Vagina (tissue), 2 donors: Measurements from ENCODE around the gene UBASH3B. TPM values are rescaled to one million over a fixed set of nuclear protein-coding genes. Genes with fewer than 3 reads are reported as not detected.

Experiments used
- DNase-seq, 2 donors: peaks; one replicate each; pipeline ENCODE4 v3.0.0-alpha.2; 2017; ENCODE audit errors: extremely low spot score in 2 of 2
- H3K27ac ChIP-seq: fragments of 200-600 bp; sonication (generic); one replicate; pipeline ENCODE4 v1.5.1; 2019
- H3K27me3 ChIP-seq: fragments of 200-600 bp; sonication (generic); one replicate; pipeline ENCODE4 v1.5.1; 2019
- H3K36me3 ChIP-seq, 2 donors: fragments of 200-600 bp; sonication (generic); one replicate each; pipeline ENCODE4 v1.5.1; 2017 to 2019
- H3K4me1 ChIP-seq: fragments of 200-600 bp; sonication (generic); one replicate; pipeline ENCODE4 v1.5.1; 2019
- H3K4me3 ChIP-seq, 2 donors: fragments of 200-600 bp; sonication (generic); 1 replicate in 1 of 2; 2 replicates in 1 of 2; pipeline ENCODE4 v1.5.1; 2016 to 2019
- H3K9me3 ChIP-seq: fragments of 200-600 bp; sonication (generic); one replicate; pipeline ENCODE4 v1.5.1; 2019
- POLR2A ChIP-seq, 2 donors: fragments of 450-650 bp; IDR thresholded peaks; one replicate each; pipeline ENCODE4 v1.6.1; 2017; ENCODE audit warnings: antibody characterized with exemption in 2 of 2, mild to moderate bottlenecking in 2 of 2, moderate library complexity in 2 of 2
- POLR2AphosphoS5 ChIP-seq, 2 donors: sonication (generic); formaldehyde crosslinking; IDR thresholded peaks; one replicate each; pipeline ENCODE4 v1.9.0; 2017; ENCODE audit warnings: antibody characterized with exemption in 2 of 2, mild to moderate bottlenecking in 2 of 2, low read depth in 1 of 2; ENCODE audit not compliant: insufficient read depth in 1 of 2
- intact Hi-C: fragments of 100-400 bp; cut with DNase I; formaldehyde crosslinking; loops from one replicate; pipeline ENCODE4 v1.15.1; 2023
- total RNA-seq: library from RNA; depleted of rRNA; stranded (reverse); fragments of >200 nt; gene quantifications from one replicate; pipeline ENCODE4 v1.2.3, GENCODE V29; 2016
- TF ChIP-seq, protein P1 (sequence below), 3 experiments: fragments of 450-650 bp in 2 of 3; fragments of 200-600 bp in 1 of 3; sonication (generic) in 1 of 3; IDR thresholded peaks; one replicate each; pipeline ENCODE4 v1.5.1; 2017 to 2019; ENCODE audit warnings: antibody characterized with exemption in 3 of 3, mild to moderate bottlenecking in 2 of 3, moderate library complexity in 2 of 3

Gene UBASH3B
- total RNA-seq, 1 donor from 2014 or later: 2.2 TPM

DNA sequence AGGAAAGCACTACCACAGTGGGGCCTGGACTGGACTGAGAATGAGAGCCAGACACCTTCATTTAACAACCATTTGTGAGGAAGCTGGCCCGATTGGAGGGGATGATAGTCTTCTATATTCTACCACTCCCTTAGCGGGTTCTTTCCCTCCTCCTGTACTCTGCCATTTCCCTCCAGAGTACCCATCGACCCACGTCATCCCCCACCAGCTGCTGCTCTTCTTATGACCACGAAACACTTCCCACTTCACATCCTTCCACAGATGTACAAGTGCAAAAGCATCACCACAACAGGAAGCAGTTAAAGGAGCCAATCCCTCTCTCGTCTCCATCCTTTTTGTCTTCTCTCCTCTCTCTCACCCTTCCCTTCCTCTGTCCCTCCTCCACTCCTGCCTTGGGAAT lies 18.0 kb upstream of the UBASH3B start:
- TF ChIP-seq, protein P1, sequence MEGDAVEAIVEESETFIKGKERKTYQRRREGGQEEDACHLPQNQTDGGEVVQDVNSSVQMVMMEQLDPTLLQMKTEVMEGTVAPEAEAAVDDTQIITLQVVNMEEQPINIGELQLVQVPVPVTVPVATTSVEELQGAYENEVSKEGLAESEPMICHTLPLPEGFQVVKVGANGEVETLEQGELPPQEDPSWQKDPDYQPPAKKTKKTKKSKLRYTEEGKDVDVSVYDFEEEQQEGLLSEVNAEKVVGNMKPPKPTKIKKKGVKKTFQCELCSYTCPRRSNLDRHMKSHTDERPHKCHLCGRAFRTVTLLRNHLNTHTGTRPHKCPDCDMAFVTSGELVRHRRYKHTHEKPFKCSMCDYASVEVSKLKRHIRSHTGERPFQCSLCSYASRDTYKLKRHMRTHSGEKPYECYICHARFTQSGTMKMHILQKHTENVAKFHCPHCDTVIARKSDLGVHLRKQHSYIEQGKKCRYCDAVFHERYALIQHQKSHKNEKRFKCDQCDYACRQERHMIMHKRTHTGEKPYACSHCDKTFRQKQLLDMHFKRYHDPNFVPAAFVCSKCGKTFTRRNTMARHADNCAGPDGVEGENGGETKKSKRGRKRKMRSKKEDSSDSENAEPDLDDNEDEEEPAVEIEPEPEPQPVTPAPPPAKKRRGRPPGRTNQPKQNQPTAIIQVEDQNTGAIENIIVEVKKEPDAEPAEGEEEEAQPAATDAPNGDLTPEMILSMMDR (IDR thresholded peaks at IDR 0.05): no peak
- TF ChIP-seq POLR2A (IDR thresholded peaks at IDR 0.05): no peak
- TF ChIP-seq POLR2AphosphoS5 (IDR thresholded peaks at IDR 0.05; ENCODE audit: insufficient read depth in 1 of 2, low read depth in 1 of 2): no peak
- intact Hi-C loops: loop anchor here (10.0 kb wide), 1 partner anchor 137 kb away; no protein-coding TSS in a partner anchor

DNA sequence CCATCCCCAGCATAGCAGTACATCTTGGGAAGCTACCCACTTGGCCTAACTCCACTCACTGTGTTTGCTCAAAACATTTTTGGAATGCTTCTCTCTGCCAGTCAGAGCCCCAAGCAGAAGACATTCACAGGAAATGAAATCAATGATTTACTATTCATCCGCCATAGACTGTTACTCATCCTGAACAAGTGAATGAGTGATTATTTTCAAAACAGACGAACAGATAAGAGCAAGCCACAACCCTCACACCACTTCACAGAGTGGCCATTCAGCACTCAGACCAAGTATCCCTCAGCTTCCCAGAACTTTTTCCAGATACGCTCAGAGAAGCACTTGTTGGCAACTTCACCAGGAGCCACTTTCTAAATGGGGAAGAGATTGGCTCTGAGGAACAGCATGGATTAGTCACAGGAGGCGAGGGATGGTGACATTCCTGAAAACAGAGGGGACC lies 13.0 kb upstream of the UBASH3B start:
- no peaks in the 10 kb centered on the region for H3K27me3 ChIP-seq
- intact Hi-C loops: no loop called here
- H3K27ac ChIP-seq: no peak overlapping the region
- no peak for DNase-seq
- no peaks in the 10 kb centered on the region for H3K4me1 ChIP-seq
- no peaks in the 10 kb centered on the region for H3K9me3 ChIP-seq
- no peaks in the 10 kb centered on the region for H3K36me3 ChIP-seq
- no peak overlapping the region for H3K4me3 ChIP-seq
- TF ChIP-seq, protein P1 (IDR thresholded peaks at IDR 0.05): no peak
- TF ChIP-seq POLR2A (IDR thresholded peaks at IDR 0.05) (no peak), POLR2AphosphoS5 (IDR thresholded peaks at IDR 0.05; ENCODE audit: insufficient read depth in 1 of 2, low read depth in 1 of 2) (no peak)

More for the DNA sequence above, 18.0 kb upstream of the UBASH3B start:
- Histone ChIP-seq H3K27ac (no peak overlapping the region), H3K27me3 (no peaks in the 10 kb centered on the region), H3K36me3 (no peaks in the 10 kb centered on the region), H3K9me3 (no peaks in the 10 kb centered on the region), H3K4me3 (no peak overlapping the region), H3K4me1 (no peaks in the 10 kb centered on the region)
- no peak for DNase-seq

DNA sequence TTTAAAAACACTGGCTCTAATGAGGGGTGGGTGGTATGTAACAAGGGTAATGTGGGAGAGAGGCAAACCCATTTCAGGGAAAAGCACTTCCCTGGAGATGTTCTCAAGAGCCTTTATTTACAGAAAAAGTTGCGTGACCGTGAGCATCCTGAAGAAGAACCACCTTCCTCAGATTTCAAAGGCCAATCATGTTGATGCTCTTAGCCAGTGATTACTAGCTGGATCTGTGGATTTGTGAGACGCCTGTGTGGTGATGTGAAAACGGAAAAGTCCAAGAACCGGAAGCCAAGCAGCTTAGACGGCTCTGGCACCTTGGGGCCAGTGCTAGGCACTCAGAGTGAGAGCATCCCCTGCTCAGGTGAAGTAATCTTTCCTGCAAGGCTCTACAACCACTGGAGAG lies 12.6 kb upstream of the UBASH3B start:
- Histone ChIP-seq H3K27ac (no peak overlapping the region), H3K36me3 (no peaks in the 10 kb centered on the region), H3K4me1 (no peaks in the 10 kb centered on the region), H3K4me3 (no peak overlapping the region), H3K9me3 (no peaks in the 10 kb centered on the region), H3K27me3 (no peaks in the 10 kb centered on the region)
- TF ChIP-seq POLR2AphosphoS5 (IDR thresholded peaks at IDR 0.05; ENCODE audit: insufficient read depth in 1 of 2, low read depth in 1 of 2): no peak
- TF ChIP-seq, protein P1 (IDR thresholded peaks at IDR 0.05): no peak
- TF ChIP-seq POLR2A (IDR thresholded peaks at IDR 0.05): no peak
- no peak for DNase-seq
- intact Hi-C loops: no loop called here

DNA sequence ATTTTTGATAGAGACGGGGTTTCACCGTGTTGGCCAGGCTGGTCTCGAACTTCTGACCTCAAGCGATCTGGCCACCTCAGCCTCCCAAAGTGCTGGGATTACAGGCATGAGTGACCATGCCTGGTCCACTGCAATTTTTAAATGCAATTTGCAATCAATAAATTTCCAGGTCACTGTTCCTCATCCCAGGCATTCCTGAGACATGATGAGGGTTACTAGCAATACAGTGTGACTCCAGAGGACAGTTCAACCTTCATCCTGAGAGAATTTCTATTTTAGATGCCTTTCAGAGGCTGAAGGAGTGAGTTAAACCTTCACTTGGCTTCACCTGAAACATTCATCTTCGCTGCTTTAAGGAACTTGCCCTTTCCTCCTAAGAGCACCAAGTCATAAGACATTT lies 9.7 kb upstream of the UBASH3B start:
- Histone ChIP-seq H3K4me3 (no peak overlapping the region), H3K27ac (no peak overlapping the region), H3K27me3 (no peaks in the 10 kb centered on the region), H3K36me3 (no peaks in the 10 kb centered on the region), H3K9me3 (no peaks in the 10 kb centered on the region), H3K4me1 (no peaks in the 10 kb centered on the region)
- TF ChIP-seq, protein P1 (IDR thresholded peaks at IDR 0.05): no peak
- TF ChIP-seq POLR2A (IDR thresholded peaks at IDR 0.05): no peak
- no peak for TF ChIP-seq POLR2AphosphoS5 (IDR thresholded peaks at IDR 0.05; ENCODE audit: insufficient read depth in 1 of 2, low read depth in 1 of 2)
- intact Hi-C loops: no loop called here
- DNase-seq: no peak

DNA sequence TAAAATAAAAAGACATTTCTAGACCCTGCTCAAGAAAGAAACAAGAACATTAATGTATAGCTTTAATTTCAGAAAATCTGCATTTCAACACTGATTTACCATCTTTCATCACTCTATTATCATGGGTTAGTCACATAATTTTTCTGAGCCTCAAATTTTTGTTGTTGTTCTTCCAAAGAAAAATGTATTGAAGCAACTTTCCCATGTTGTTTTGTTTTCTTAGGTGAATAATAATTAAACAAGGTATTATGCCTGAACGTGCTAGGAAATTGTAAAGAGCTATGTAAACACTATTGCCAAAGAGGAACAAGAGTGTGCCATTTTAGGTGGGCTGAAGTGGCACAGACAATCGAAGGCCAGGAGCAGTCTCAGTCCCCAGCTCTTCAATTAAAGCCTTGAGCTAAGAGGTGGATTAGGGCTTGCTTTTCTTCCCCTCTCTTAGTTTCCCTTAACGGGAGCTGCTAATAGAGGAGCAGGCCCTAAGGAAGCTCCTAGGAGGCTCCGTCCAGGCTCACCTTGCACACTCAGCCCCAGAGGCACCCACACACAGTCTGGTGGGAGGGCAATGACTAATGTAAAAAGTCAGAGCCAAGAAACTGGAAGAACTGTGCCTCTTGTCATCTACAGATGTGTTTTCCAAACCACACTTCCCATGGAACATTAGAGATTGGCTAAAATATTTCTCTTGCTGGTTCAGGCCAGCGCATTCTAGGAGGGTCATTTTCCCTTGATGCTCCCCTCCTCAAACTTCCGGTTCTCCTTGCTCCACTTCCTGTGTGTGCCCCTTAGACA lies 8.8 kb upstream of the UBASH3B start:
- Histone ChIP-seq H3K36me3 (no peaks in the 10 kb centered on the region), H3K4me3 (no peak overlapping the region), H3K9me3 (no peaks in the 10 kb centered on the region), H3K4me1 (no peaks in the 10 kb centered on the region), H3K27ac (no peak overlapping the region), H3K27me3 (no peaks in the 10 kb centered on the region)
- TF ChIP-seq POLR2A (IDR thresholded peaks at IDR 0.05): no peak
- TF ChIP-seq, protein P1 (IDR thresholded peaks at IDR 0.05): no peak
- TF ChIP-seq POLR2AphosphoS5 (IDR thresholded peaks at IDR 0.05; ENCODE audit: insufficient read depth in 1 of 2, low read depth in 1 of 2): no peak
- intact Hi-C loops: no loop called here
- DNase-seq: no peak
